ENCODE data around the gene RIOX2. TPM values are rescaled to one million over a fixed set of nuclear protein-coding genes. Genes with fewer than 3 reads are reported as not detected.
A peak's percentile ranks its signal among the peaks of the same experiment; 100 is the strongest.

The RIOX2 gene
- polyA plus RNA-seq, 3 donors: 15.3 to 18.7 (median 18.3) TPM

DNA sequence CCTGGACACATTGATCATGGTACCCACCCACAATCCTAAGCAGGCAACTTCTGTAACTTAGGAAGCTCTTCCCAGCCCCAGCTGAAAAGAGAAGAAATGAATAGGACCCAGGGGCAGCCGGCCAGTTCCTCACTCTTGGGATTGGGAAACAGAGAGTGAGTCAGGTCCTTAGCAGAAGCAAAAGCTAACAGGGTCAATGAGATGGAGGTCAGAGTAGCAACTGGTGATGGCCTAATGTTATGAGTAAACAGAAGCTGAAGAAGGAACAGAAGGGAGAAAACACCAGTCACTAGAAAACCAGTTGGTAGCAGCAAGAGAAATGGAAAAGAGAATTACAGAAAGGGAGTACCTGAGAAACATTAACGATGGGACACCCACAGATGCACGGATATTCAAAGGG, 20.0 kb downstream of the RIOX2 start:
- peaks cover 37 to 40% of the 10 kb centered on the region in 2 donors for H3K4me1 ChIP-seq (ENCODE audit: control insufficient read depth in 1 of 2, insufficient read depth in 2 of 2, low read length in 2 of 2)
- intact Hi-C loops (cut with micrococcal nuclease): no loop called here
- H3K36me3 ChIP-seq (replicated peaks in 1 of 2; ENCODE audit: control insufficient read depth in 1 of 2, insufficient read depth in 2 of 2, low read length in 2 of 2): peaks cover 38 to 56% of the 10 kb centered on the region in 2 donors

GRCh38 chr3:97950360-97950759, 21.9 kb downstream of the RIOX2 start:
- Histone ChIP-seq H3K79me2 (ENCODE audit: insufficient read depth, low read length) (no peaks in the 10 kb centered on the region), H3K27ac (ENCODE audit: low read depth in 1 of 2, low read length in 2 of 2) (peak overlapping the region in 1 of 2 donors; percentile 7), H3K9me3 (replicated peaks in 1 of 2; ENCODE audit: control insufficient read depth in 1 of 2, insufficient read depth in 1 of 2, low read length in 2 of 2) (no peaks in the 10 kb centered on the region), H3K9ac (ENCODE audit: insufficient read depth, low read length, poor library complexity, severe bottlenecking) (no peak overlapping the region), H3K27me3 (ENCODE audit: control insufficient read depth in 2 of 2, insufficient read depth in 2 of 2, low read length in 2 of 2) (no peaks in the 10 kb centered on the region), H3K4me3 (replicated peaks in 1 of 3; ENCODE audit: low read depth in 2 of 3, low read length in 3 of 3) (no peak overlapping the region), H3K4me2 (replicated peaks; ENCODE audit: extremely low read depth, low read length, poor library complexity, severe bottlenecking) (no peak overlapping the region), H4K20me1 (ENCODE audit: insufficient read depth, low read length) (no peaks in the 10 kb centered on the region), H2AFZ (ENCODE audit: insufficient read depth, low read depth, low read length, poor library complexity, severe bottlenecking) (no peak overlapping the region), H3K4me1 (ENCODE audit: control insufficient read depth in 1 of 2, insufficient read depth in 2 of 2, low read length in 2 of 2) (peaks cover 35 to 36% of the 10 kb centered on the region in 2 donors), H3K36me3 (replicated peaks in 1 of 2; ENCODE audit: control insufficient read depth in 1 of 2, insufficient read depth in 2 of 2, low read length in 2 of 2) (peaks cover 57 to 61% of the 10 kb centered on the region in 2 donors)
- H3K4me1 Mint-ChIP-seq: peaks cover 38% of the 10 kb centered on the region
- H3K4me3 Mint-ChIP-seq: no peak overlapping the region
- TF ChIP-seq, protein P1, sequence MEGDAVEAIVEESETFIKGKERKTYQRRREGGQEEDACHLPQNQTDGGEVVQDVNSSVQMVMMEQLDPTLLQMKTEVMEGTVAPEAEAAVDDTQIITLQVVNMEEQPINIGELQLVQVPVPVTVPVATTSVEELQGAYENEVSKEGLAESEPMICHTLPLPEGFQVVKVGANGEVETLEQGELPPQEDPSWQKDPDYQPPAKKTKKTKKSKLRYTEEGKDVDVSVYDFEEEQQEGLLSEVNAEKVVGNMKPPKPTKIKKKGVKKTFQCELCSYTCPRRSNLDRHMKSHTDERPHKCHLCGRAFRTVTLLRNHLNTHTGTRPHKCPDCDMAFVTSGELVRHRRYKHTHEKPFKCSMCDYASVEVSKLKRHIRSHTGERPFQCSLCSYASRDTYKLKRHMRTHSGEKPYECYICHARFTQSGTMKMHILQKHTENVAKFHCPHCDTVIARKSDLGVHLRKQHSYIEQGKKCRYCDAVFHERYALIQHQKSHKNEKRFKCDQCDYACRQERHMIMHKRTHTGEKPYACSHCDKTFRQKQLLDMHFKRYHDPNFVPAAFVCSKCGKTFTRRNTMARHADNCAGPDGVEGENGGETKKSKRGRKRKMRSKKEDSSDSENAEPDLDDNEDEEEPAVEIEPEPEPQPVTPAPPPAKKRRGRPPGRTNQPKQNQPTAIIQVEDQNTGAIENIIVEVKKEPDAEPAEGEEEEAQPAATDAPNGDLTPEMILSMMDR (IDR thresholded peaks at IDR 0.05): no peak
- no peak for DNase-seq
- H3K9me3 Mint-ChIP-seq: no peaks in the 10 kb centered on the region
- intact Hi-C loops (cut with micrococcal nuclease): no loop called here
- no CpG with 5 or more reads among the region's 3 CpGs for WGBS (ENCODE audit: insufficient coverage)
- H3K27ac Mint-ChIP-seq: peak overlapping the region in 3 of 7 donors; percentile 9 to 49 (median 48)
- H3K27me3 Mint-ChIP-seq (ENCODE audit: low read depth in 3 of 3): no peaks in the 10 kb centered on the region
- H3K36me3 Mint-ChIP-seq: peaks cover 70 to 76% of the 10 kb centered on the region in 2 donors

More for the DNA sequence above, 20.0 kb downstream of the RIOX2 start:
- H3K27ac Mint-ChIP-seq: peak overlapping the region; percentile 81 to 94 (median 90)
- no peak overlapping the region for H3K9ac ChIP-seq (ENCODE audit: insufficient read depth, low read length, poor library complexity, severe bottlenecking)
- no peaks in the 10 kb centered on the region for H3K79me2 ChIP-seq (ENCODE audit: insufficient read depth, low read length)
- TF ChIP-seq, protein P1 (IDR thresholded peaks at IDR 0.05): no peak
- H3K9me3 Mint-ChIP-seq: no peaks in the 10 kb centered on the region
- H4K20me1 ChIP-seq (ENCODE audit: insufficient read depth, low read length): no peaks in the 10 kb centered on the region
- no peaks in the 10 kb centered on the region for H3K27me3 Mint-ChIP-seq (ENCODE audit: low read depth in 3 of 3)
- peak overlapping the region; percentile 9 for H3K4me2 ChIP-seq (replicated peaks; ENCODE audit: extremely low read depth, low read length, poor library complexity, severe bottlenecking)
- peaks cover 59 to 64% of the 10 kb centered on the region in 2 donors for H3K36me3 Mint-ChIP-seq
- no peaks in the 10 kb centered on the region for H3K9me3 ChIP-seq (replicated peaks in 1 of 2; ENCODE audit: control insufficient read depth in 1 of 2, insufficient read depth in 1 of 2, low read length in 2 of 2)
- H3K4me1 Mint-ChIP-seq: peaks cover 38% of the 10 kb centered on the region
- H3K27ac ChIP-seq (ENCODE audit: low read depth in 1 of 2, low read length in 2 of 2): peak overlapping the region; percentile 37 to 94
- H3K27me3 ChIP-seq (ENCODE audit: control insufficient read depth in 2 of 2, insufficient read depth in 2 of 2, low read length in 2 of 2): no peaks in the 10 kb centered on the region
- no peak overlapping the region for H3K4me3 ChIP-seq (replicated peaks in 1 of 3; ENCODE audit: low read depth in 2 of 3, low read length in 3 of 3)
- DNase-seq: peak; percentile 81 to 91 (median 90)
- no peak overlapping the region for H3K4me3 Mint-ChIP-seq
- no peak overlapping the region for H2AFZ ChIP-seq (ENCODE audit: insufficient read depth, low read depth, low read length, poor library complexity, severe bottlenecking)
- WGBS (ENCODE audit: insufficient coverage): 56% methylated on average over 2 of the region's 3 CpGs

Data from CD14-positive monocyte (primary cell).